Measurements from ENCODE around the gene LAMA3. TPM values are rescaled to one million over a fixed set of nuclear protein-coding genes. Genes with fewer than 3 reads are reported as not detected.

Gene LAMA3
- total RNA-seq, 1 experiment from 2014 or later = 5.6 TPM

DNA sequence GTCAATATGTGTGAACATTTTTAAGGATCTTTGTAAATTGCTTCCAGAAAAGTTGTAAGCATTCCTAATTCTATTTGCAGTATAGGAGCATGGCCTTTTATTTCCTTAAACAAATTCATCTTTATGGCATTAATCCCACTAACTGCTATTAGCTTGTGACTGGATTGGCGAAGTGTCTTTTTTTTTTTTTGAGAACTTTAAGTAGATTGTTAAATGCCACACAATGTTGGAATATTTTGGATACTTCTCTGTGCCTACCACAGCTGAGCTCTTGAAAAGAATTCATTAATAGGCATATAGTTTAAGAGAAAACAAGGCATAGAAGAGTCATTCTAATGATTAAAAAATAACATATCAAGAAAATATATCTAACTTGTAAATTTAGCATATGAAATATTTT lies 129.7 kb downstream of the LAMA3 start:
- CTCF ChIA-PET = interaction anchor here (1.1 kb wide), 1 partner anchor 198 kb away, joined by 3 read pairs; no protein-coding TSS in a partner anchor
- H3K4me2 ChIP-seq (ENCODE audit: low read length) = no peak overlapping the region
- H3K9me3 ChIP-seq (ENCODE audit: control insufficient read depth in 1 of 2, insufficient read depth in 1 of 2, low read depth in 1 of 2, low read length in 2 of 2) = no peaks in the 10 kb centered on the region
- no peaks in the 10 kb centered on the region for H3K79me2 ChIP-seq (ENCODE audit: insufficient read depth, low read length)
- DNase-seq (ENCODE audit: low read depth, low spot score) (no peak), ATAC-seq (no peak)
- no peak overlapping the region for H2AFZ ChIP-seq (ENCODE audit: low read depth, low read length, poor library complexity, severe bottlenecking)
- no peaks in the 10 kb centered on the region; a peak in 1 of 4 replicates for H3K4me1 ChIP-seq (ENCODE audit: control insufficient read depth in 1 of 2, insufficient read depth in 2 of 2, low read length in 2 of 2)
- no peaks in the 10 kb centered on the region for H3K9me2 ChIP-seq (ENCODE audit: insufficient read depth)
- no peak overlapping the region for H3K9ac ChIP-seq (ENCODE audit: low read length)
- intact Hi-C loops (cut with micrococcal nuclease) = loop anchor here (10.0 kb wide), 1 partner anchor 1024 kb away; no protein-coding TSS in a partner anchor
- no peak for TF ChIP-seq RAD21 (IDR thresholded peaks at IDR 0.05; ENCODE audit: low read depth)
- TF ChIP-seq EZH2phosphoT487 (IDR thresholded peaks at IDR 0.05; ENCODE audit: borderline replicate concordance) = no peak
- no peak for TF ChIP-seq MAX (IDR thresholded peaks at IDR 0.05)
- no peak for TF ChIP-seq POLR2AphosphoS5 (IDR thresholded peaks at IDR 0.05; ENCODE audit: low read depth, low read length)
- TF ChIP-seq, protein P1, sequence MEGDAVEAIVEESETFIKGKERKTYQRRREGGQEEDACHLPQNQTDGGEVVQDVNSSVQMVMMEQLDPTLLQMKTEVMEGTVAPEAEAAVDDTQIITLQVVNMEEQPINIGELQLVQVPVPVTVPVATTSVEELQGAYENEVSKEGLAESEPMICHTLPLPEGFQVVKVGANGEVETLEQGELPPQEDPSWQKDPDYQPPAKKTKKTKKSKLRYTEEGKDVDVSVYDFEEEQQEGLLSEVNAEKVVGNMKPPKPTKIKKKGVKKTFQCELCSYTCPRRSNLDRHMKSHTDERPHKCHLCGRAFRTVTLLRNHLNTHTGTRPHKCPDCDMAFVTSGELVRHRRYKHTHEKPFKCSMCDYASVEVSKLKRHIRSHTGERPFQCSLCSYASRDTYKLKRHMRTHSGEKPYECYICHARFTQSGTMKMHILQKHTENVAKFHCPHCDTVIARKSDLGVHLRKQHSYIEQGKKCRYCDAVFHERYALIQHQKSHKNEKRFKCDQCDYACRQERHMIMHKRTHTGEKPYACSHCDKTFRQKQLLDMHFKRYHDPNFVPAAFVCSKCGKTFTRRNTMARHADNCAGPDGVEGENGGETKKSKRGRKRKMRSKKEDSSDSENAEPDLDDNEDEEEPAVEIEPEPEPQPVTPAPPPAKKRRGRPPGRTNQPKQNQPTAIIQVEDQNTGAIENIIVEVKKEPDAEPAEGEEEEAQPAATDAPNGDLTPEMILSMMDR (IDR thresholded peaks at IDR 0.05 in 2 of 3, conservative IDR thresholded peaks at IDR 0.05 in 1 of 3; ENCODE audit: borderline replicate concordance in 1 of 3, insufficient read depth in 1 of 3, low read depth in 2 of 3, low read length in 2 of 3) = no peak
- TF ChIP-seq CBX3 (IDR thresholded peaks at IDR 0.05; ENCODE audit: low read depth) = no peak
- TF ChIP-seq SP1 (IDR thresholded peaks at IDR 0.05; ENCODE audit: low read depth) = no peak
- BruUV-seq (replicated peaks) = no TSS peak
- RAD21 ChIA-PET (ENCODE audit: low non-redundant PET in 1 of 2, low total read pairs in 2 of 2, uncharacterized antibody in 2 of 2, unreplicated experiment in 2 of 2) = no interaction called here
- POLR2A ChIA-PET = no interaction called here
- no peaks in the 10 kb centered on the region for H4K20me1 ChIP-seq (ENCODE audit: insufficient read depth)
- no peaks in the 10 kb centered on the region for H3K36me3 ChIP-seq (ENCODE audit: control insufficient read depth in 1 of 2, insufficient read depth in 2 of 2, low read length in 2 of 2)
- no peaks in the 10 kb centered on the region for H3K27me3 ChIP-seq (ENCODE audit: insufficient read depth, low read length)
- no peak overlapping the region for H3K27ac ChIP-seq (ENCODE audit: low read depth, low read length)
- H3K4me3 ChIP-seq (replicated peaks in 1 of 2; ENCODE audit: low read depth in 1 of 2, low read length in 2 of 2) = no peak overlapping the region

Data from HCT116 (cell line).